BJ (cell line): ENCODE measurements around the gene GPR84. TPM values are rescaled to one million over a fixed set of nuclear protein-coding genes. Genes with fewer than 3 reads are reported as not detected.

ENCODE experiments used
- CTCF ChIA-PET: fragments of 350-600 bp; formaldehyde crosslinking; extraction: SDS; loops from one replicate; lab custom pipeline; 2021; ENCODE audit warnings: antibody characterized with exemption, inconsistent platforms; lab: Yijun Ruan, JAX
- POLR2A ChIA-PET: fragments of 300-600 bp; sonication (Branson Sonifier 250); formaldehyde crosslinking; extraction: SDS; loops from one replicate; lab custom pipeline; 2021; ENCODE audit warnings: antibody characterized with exemption; lab: Charles Lee
- DNase-seq: peaks from one replicate; pipeline ENCODE4 v3.0.0-alpha.2; 2011; ENCODE audit warnings: low read depth
- H3K27me3 ChIP-seq: 2 replicates; pipeline ENCODE4 v1.6.0; 2011; ENCODE audit warnings: low read length; ENCODE audit not compliant: control insufficient read depth, insufficient read depth
- H3K36me3 ChIP-seq: 2 replicates; pipeline ENCODE4 v1.5.1; 2011; ENCODE audit warnings: low read length; ENCODE audit not compliant: control insufficient read depth, insufficient read depth
- H3K4me3 ChIP-seq: 2 replicates; pipeline ENCODE4 v1.5.1; 2011; ENCODE audit warnings: low read depth, mild to moderate bottlenecking, control low read depth, low read length
- CTCF ChIP-seq: IDR thresholded peaks from 2 replicates; pipeline ENCODE4 v1.5.1; 2011; ENCODE audit warnings: low read depth, mild to moderate bottlenecking, control low read depth, inconsistent platforms, low read length, moderate library complexity; ENCODE audit not compliant: insufficient read depth
- polyA plus RNA-seq: library from polyadenylated mRNA; depleted of rRNA; stranded (reverse); fragments of >200 nt; gene quantifications from 2 replicates; pipeline ENCODE4 v1.2.3, GENCODE V29; 2011

GPR84 gene
- polyA plus RNA-seq, 1 experiment = not detected

GRCh38 chr12:54411391-54412241 lies 47.3 kb upstream of the GPR84 start:
- ChIA-PET CTCF (interaction anchor here (0.5 to 11.8 kb wide), 9 partner anchors 8 to 32 kb away, joined by 3 to 209 read pairs (median 10); no protein-coding TSS in a partner anchor), POLR2A (interaction anchor here (0.9 kb wide), 1 partner anchor 33 kb away, joined by 3 read pairs; no protein-coding TSS in a partner anchor)
- Histone ChIP-seq H3K27me3 (no peaks in the 10 kb centered on the region), H3K4me3 (no peak overlapping the region), H3K36me3 (peaks cover 31% of the 10 kb centered on the region)
- no peak for TF ChIP-seq CTCF
- peak; percentile 98 for DNase-seq

- Histone ChIP-seq H3K27me3 (no peaks in the 10 kb centered on the region), H3K36me3 (peaks cover 47% of the 10 kb centered on the region), H3K4me3 (no peak overlapping the region)
- CTCF ChIA-PET = interaction anchor here (1.2 to 2.3 kb wide), 4 partner anchors 10 to 31 kb away, joined by 3 to 23 read pairs (median 9); no protein-coding TSS in a partner anchor
- POLR2A ChIA-PET = no interaction called here
- no peak for DNase-seq
- TF ChIP-seq CTCF = no peak
Measured at GRCh38 chr12:54409267-54409666, 45.0 kb upstream of the GPR84 start.

- DNase-seq = no peak
- POLR2A ChIA-PET = no interaction called here
Measured at GRCh38 chr12:54407183-54407905, 43.1 kb upstream of the GPR84 start.

GRCh38 chr12:54405573-54405972 lies 41.3 kb upstream of the GPR84 start:
- TF ChIP-seq CTCF = no peak
- H3K27me3 ChIP-seq = no peaks in the 10 kb centered on the region
- ChIA-PET POLR2A (no interaction called here), CTCF (interaction anchor here (0.6 to 12.3 kb wide), 8 partner anchors 8 to 56 kb away, joined by 3 to 643 read pairs (median 4); partner anchors contain the start of gene ITGA5)
- DNase-seq = no peak
- H3K4me3 ChIP-seq = no peak overlapping the region
- peaks cover 76% of the 10 kb centered on the region for H3K36me3 ChIP-seq

More at GRCh38 chr12:54407183-54407905, 43.1 kb upstream of the GPR84 start:
- Histone ChIP-seq H3K36me3 (peaks cover 61% of the 10 kb centered on the region), H3K27me3 (no peaks in the 10 kb centered on the region), H3K4me3 (no peak overlapping the region)
- TF ChIP-seq CTCF = no peak
- CTCF ChIA-PET = interaction anchor here (1.2 to 2.3 kb wide), 2 partner anchors 8 to 12 kb away, joined by 3 to 23 read pairs; no protein-coding TSS in a partner anchor

- ChIA-PET POLR2A (no interaction called here), CTCF (interaction anchor here (0.6 to 12.3 kb wide), 10 partner anchors 9 to 56 kb away, joined by 3 to 643 read pairs (median 6); partner anchors contain the start of genes ITGA5 and ZNF385A)
- TF ChIP-seq CTCF = no peak
- H3K4me3 ChIP-seq = no peak overlapping the region
- DNase-seq = no peak
- H3K27me3 ChIP-seq = no peaks in the 10 kb centered on the region
- peaks cover 74% of the 10 kb centered on the region for H3K36me3 ChIP-seq
Measured at GRCh38 chr12:54405106-54405505, 40.8 kb upstream of the GPR84 start.
